Colonic mucosa (tissue), 4 donors: ENCODE data around the gene ADAMTS17. TPM values are rescaled to one million over a fixed set of nuclear protein-coding genes. Genes with fewer than 3 reads are reported as not detected.

ENCODE experiments used
- DNase-seq: peaks from one replicate; pipeline ENCODE4 v3.0.0-alpha.2; 2020
- H3K27ac ChIP-seq: fragments of 200-600 bp; one replicate; pipeline ENCODE4 v1.8.0; 2021
- H3K27me3 ChIP-seq: fragments of 200-600 bp; one replicate; pipeline ENCODE4 v1.8.0; 2021
- H3K36me3 ChIP-seq: fragments of 200-600 bp; one replicate; pipeline ENCODE4 v1.8.0; 2021
- H3K4me1 ChIP-seq: fragments of 200-600 bp; one replicate; pipeline ENCODE4 v1.8.0; 2021; ENCODE audit warnings: mild to moderate bottlenecking
- H3K4me3 ChIP-seq: fragments of 200-600 bp; one replicate; pipeline ENCODE4 v1.8.0; 2021
- H3K9ac ChIP-seq, 2 donors: one replicate each; pipeline ENCODE4 v1.7.0; 2013; ENCODE audit warnings: control low read depth in 2 of 2, low read depth in 2 of 2, low read length in 2 of 2
- H3K9me3 ChIP-seq: fragments of 200-600 bp; one replicate; pipeline ENCODE4 v1.8.0; 2021
- CTCF ChIP-seq: fragments of 200-600 bp; IDR thresholded peaks from one replicate; pipeline ENCODE4 v1.8.0; 2022; ENCODE audit warnings: antibody characterized with exemption, mild to moderate bottlenecking
- intact Hi-C: fragments of 100-400 bp; cut with DNase I; formaldehyde crosslinking; loops from one replicate; pipeline ENCODE4 v1.14.1; 2022
- total RNA-seq, 2 donors: library from RNA; stranded (reverse); fragmentation: NEBNext Ultra II Directional in 1 of 2; extraction: Animal tissue kit (Norgen Biotek cat#: 25700) in 1 of 2; gene quantifications; one replicate each; pipeline ENCODE4 v1.2.1, GENCODE V29; 2021
- donor health status: healthy.
- donor health status: DM: no; HTN: no; CAD: no.
- donor health status: DM: no; HTN: no; CAD: no.

The ADAMTS17 gene
- total RNA-seq, 2 donors from 2014 or later = 4.2 to 8.3 TPM

GRCh38 chr15:100236981-100237720, 104.6 kb downstream of the ADAMTS17 start:
- Histone ChIP-seq H3K27me3 (no peaks in the 10 kb centered on the region), H3K4me1 (no peaks in the 10 kb centered on the region), H3K4me3 (no peak overlapping the region), H3K9ac (no peak overlapping the region), H3K36me3 (no peaks in the 10 kb centered on the region), H3K9me3 (no peaks in the 10 kb centered on the region), H3K27ac (no peak overlapping the region)
- TF ChIP-seq CTCF = no peak
- intact Hi-C loops = no loop called here
- no peak for DNase-seq

GRCh38 chr15:100235030-100235617, 106.7 kb downstream of the ADAMTS17 start:
- no peak for DNase-seq
- H3K36me3 ChIP-seq = no peaks in the 10 kb centered on the region
- TF ChIP-seq CTCF = no peak
- no peak overlapping the region for H3K27ac ChIP-seq
- no peaks in the 10 kb centered on the region for H3K27me3 ChIP-seq
- no peaks in the 10 kb centered on the region for H3K4me1 ChIP-seq
- intact Hi-C loops = no loop called here
- H3K9ac ChIP-seq = no peak overlapping the region
- no peak overlapping the region for H3K4me3 ChIP-seq
- H3K9me3 ChIP-seq = no peaks in the 10 kb centered on the region

- Histone ChIP-seq H3K9ac (no peak overlapping the region), H3K9me3 (no peaks in the 10 kb centered on the region), H3K4me1 (no peaks in the 10 kb centered on the region), H3K4me3 (no peak overlapping the region), H3K27me3 (no peaks in the 10 kb centered on the region), H3K27ac (no peak overlapping the region), H3K36me3 (no peaks in the 10 kb centered on the region)
- TF ChIP-seq CTCF = no peak
- intact Hi-C loops = no loop called here
- no peak for DNase-seq
These were observed 107.4 kb downstream of the ADAMTS17 start for GRCh38 chr15:100234158-100235029.

- H3K27me3 ChIP-seq = no peaks in the 10 kb centered on the region
- no peaks in the 10 kb centered on the region for H3K4me1 ChIP-seq
- no peak overlapping the region for H3K9ac ChIP-seq
- no peak overlapping the region for H3K4me3 ChIP-seq
- no peaks in the 10 kb centered on the region for H3K9me3 ChIP-seq
- no peak for TF ChIP-seq CTCF
- DNase-seq = peak; percentile 31
- H3K27ac ChIP-seq = no peak overlapping the region
- intact Hi-C loops = no loop called here
- H3K36me3 ChIP-seq = no peaks in the 10 kb centered on the region
These were observed 111.0 kb downstream of the ADAMTS17 start for GRCh38 chr15:100230784-100231183.
